GM13977 (cell line): ENCODE measurements around the gene CARD19.

Experiments
- DNase-seq: peaks from one replicate; pipeline ENCODE4 v3.0.0; 2012; ENCODE audit warnings: low spot score
- CTCF ChIP-seq: IDR thresholded peaks from 2 replicates; pipeline ENCODE4 v1.5.1; 2012; ENCODE audit warnings: mild to moderate bottlenecking, control low read depth; ENCODE audit not compliant: insufficient read depth; ENCODE audit errors: extremely low read depth, missing control alignments
- in situ Hi-C: fragments of 300-500 bp; cut with MboI; formaldehyde crosslinking; loops from one replicate; pipeline ENCODE4 v1.12.0; 2022; ENCODE audit warnings: low sequenced_read_pairs, low pct_unique_long_range_greater_than_20kb, mixed read lengths, inconsistent platforms; ENCODE audit not compliant: unreplicated experiment

Gene CARD19

DNA sequence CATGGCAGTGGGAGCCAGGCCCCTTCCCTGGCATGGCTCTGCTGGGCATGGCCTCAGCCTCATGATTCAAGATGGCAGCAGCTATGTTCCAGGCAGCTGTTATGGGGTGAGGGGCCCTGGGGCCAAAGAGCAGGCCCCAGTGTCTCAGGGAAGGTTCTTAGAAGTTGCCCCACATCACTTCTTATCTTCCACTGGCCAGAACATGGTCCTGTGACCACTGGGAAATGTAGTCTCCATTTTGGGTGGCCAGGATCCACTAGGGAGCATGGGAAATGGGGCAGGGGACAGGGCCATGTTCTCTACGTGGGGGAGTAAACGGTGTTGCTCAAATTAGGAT is 19.3 kb upstream of the CARD19 start:
- in situ Hi-C loops: no loop called here
- no peak for TF ChIP-seq CTCF
- DNase-seq: no peak

- no peak for DNase-seq
- in situ Hi-C loops: no loop called here
- TF ChIP-seq CTCF: no peak
Observed at GRCh38 chr9:93077367-93077766, 18.6 kb upstream of the CARD19 start.

DNA sequence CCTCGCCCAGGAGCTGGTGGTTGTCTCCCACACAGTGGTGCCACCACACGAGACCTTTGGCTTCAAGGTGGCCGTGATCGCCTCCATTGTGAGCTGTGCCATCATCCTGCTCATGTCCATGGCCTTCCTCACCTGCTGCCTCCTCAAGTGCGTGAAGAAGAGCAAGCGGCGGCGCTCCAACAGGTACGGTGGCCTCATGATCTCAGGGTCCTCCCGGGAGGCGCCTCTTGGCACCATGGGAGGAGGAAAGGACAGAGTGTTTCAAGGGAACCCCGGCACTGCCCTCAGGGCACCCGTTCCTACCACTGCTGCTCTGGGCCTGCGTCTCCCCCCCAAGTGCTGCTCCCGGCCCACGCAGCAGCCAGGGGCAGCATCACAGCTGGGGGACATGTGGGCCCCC is 18.2 kb upstream of the CARD19 start:
- in situ Hi-C loops: no loop called here
- TF ChIP-seq CTCF: no peak
- no peak for DNase-seq

GRCh38 chr9:93079371-93079770 is 16.6 kb upstream of the CARD19 start:
- no peak for TF ChIP-seq CTCF
- in situ Hi-C loops: no loop called here
- no peak for DNase-seq

GRCh38 chr9:93080406-93080805 is 15.6 kb upstream of the CARD19 start:
- DNase-seq: no peak
- no peak for TF ChIP-seq CTCF
- in situ Hi-C loops: no loop called here

- TF ChIP-seq CTCF: no peak
- no peak for DNase-seq
- in situ Hi-C loops: no loop called here
Observed at GRCh38 chr9:93081081-93081529, 14.9 kb upstream of the CARD19 start.

GRCh38 chr9:93081931-93082330 is 14.1 kb upstream of the CARD19 start:
- in situ Hi-C loops: no loop called here
- no peak for DNase-seq
- no peak for TF ChIP-seq CTCF
